RWPE2 (cell line): Measurements from ENCODE around the gene BRD1.

Experiments used
- ATAC-seq: fragments of 200-7000 bp; cut with Tn5 transposase; 3 replicates; pipeline ENCODE4 v1.9.1; 2021; ENCODE audit warnings: low read depth
- DNase-seq: peaks from one replicate; pipeline ENCODE4 v3.0.0-alpha.2; 2020; ENCODE audit warnings: low spot score
- H3K27ac ChIP-seq: fragments of 450-650 bp; 2 replicates; pipeline ENCODE4 v1.5.1; 2017; ENCODE audit warnings: mild to moderate bottlenecking; ENCODE audit not compliant: poor library complexity, severe bottlenecking
- H3K27me3 ChIP-seq: fragments of 250-450 bp; sonication (Bioruptor Pico); 2 replicates; pipeline ENCODE4 v1.5.1; 2021; ENCODE audit warnings: mild to moderate bottlenecking, moderate library complexity; ENCODE audit not compliant: insufficient read depth, poor library complexity, severe bottlenecking
- H3K36me3 ChIP-seq: fragments of 250-450 bp; sonication (Bioruptor Pico); 2 replicates; pipeline ENCODE4 v1.5.1; 2020; ENCODE audit warnings: low read depth, mild to moderate bottlenecking, moderate library complexity
- H3K4me1 ChIP-seq: fragments of 250-450 bp; sonication (Bioruptor Pico); 2 replicates; pipeline ENCODE4 v1.5.1; 2021; ENCODE audit warnings: mild to moderate bottlenecking, moderate library complexity; ENCODE audit not compliant: insufficient read depth, poor library complexity, severe bottlenecking
- H3K4me3 ChIP-seq: fragments of 250-450 bp; sonication (Bioruptor Pico); 2 replicates; pipeline ENCODE4 v1.5.1; 2021; ENCODE audit warnings: mild to moderate bottlenecking, moderate library complexity; ENCODE audit not compliant: severe bottlenecking
- H3K9me3 ChIP-seq: fragments of 250-450 bp; sonication (Bioruptor Pico); 2 replicates; pipeline ENCODE4 v1.5.1; 2021; ENCODE audit warnings: mild to moderate bottlenecking, moderate library complexity; ENCODE audit not compliant: severe bottlenecking
- TF ChIP-seq, protein P1 (sequence below): fragments of 450-650 bp; IDR thresholded peaks from one replicate; pipeline ENCODE4 v1.5.1; 2017; ENCODE audit warnings: mild to moderate bottlenecking, moderate library complexity; ENCODE audit not compliant: poor library complexity, severe bottlenecking

The BRD1 gene

DNA sequence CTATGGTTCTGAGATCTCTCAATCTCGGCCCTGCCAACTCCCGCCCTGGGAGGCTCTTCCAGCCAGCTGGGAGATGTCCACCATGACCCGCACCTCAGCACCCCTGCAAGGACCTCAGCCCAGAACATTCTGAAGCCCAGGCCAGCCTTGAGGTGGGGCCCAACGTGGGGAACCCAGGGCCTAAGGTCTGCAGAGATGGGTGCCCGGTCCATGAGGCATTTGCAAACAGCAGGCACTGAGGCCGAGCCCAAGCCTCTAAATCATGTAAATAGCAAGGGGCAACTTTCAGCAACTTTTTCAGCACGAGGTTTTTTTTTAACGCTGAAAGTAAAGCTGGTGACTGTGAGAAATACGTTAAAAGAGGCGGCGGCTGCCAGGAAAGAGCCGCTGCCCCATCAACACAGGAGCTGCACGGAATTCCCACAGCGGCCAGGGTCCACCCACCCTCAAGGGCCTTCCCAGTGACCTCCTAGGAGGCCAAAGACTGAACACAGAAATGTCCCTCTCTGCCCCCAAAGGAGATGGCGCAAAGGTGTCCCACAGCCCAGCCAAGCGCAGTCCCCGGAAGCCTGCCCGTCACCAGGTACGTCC is 46.9 kb downstream of the BRD1 start:
- ATAC-seq (no peak), DNase-seq (peak; percentile 26)
- no peak overlapping the region for H3K27ac ChIP-seq
- no peak overlapping the region for H3K4me3 ChIP-seq
- no peaks in the 10 kb centered on the region for H3K4me1 ChIP-seq
- peaks cover 24% of the 10 kb centered on the region for H3K36me3 ChIP-seq
- no peaks in the 10 kb centered on the region for H3K9me3 ChIP-seq
- TF ChIP-seq, protein P1, sequence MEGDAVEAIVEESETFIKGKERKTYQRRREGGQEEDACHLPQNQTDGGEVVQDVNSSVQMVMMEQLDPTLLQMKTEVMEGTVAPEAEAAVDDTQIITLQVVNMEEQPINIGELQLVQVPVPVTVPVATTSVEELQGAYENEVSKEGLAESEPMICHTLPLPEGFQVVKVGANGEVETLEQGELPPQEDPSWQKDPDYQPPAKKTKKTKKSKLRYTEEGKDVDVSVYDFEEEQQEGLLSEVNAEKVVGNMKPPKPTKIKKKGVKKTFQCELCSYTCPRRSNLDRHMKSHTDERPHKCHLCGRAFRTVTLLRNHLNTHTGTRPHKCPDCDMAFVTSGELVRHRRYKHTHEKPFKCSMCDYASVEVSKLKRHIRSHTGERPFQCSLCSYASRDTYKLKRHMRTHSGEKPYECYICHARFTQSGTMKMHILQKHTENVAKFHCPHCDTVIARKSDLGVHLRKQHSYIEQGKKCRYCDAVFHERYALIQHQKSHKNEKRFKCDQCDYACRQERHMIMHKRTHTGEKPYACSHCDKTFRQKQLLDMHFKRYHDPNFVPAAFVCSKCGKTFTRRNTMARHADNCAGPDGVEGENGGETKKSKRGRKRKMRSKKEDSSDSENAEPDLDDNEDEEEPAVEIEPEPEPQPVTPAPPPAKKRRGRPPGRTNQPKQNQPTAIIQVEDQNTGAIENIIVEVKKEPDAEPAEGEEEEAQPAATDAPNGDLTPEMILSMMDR, result no peak
- H3K27me3 ChIP-seq, result no peaks in the 10 kb centered on the region

DNA sequence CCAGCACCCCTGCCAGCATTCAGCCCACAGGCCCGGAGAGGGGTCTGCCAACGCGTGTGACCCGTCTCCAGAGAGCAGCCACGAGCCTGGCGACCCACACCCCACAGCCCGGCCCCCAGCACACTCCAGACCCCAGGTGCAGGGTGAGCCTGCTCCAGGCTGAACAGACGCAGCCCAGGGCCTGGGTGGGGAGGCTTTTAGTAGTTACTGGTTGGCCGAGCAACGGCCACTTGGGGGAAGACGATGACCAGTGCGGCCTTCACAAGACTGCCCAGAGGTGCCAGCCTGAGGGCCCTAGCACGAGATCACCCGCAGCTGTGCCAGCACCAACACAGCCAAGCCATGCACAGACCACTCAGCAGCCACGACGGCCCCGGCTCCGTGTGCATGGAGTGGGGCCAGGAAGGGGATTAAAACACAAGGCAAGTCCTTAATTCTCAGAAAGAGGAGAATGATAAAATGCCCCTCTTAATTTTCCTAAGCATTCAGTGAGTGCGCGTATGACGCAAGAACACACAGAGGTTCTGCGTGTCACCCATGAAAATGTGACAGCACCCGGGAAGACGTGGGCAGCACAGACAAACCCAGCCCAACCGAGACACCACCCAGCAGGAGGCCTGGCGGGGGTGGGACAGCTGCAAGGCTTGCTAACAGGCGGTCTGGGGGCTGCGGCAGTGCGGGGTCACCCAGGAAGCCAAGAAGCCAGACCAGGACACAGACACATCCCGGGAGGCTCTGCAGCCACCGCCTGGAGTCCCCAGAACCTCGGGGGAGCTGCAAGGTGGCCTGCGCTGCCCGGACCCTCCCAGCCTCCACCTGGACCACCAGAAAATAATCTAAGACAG is 47.6 kb downstream of the BRD1 start:
- DNase-seq (no peak), ATAC-seq (no peak)
- TF ChIP-seq, protein P1, result no peak
- H3K9me3 ChIP-seq, result no peaks in the 10 kb centered on the region
- no peak overlapping the region for H3K4me3 ChIP-seq
- H3K36me3 ChIP-seq, result peaks cover 28% of the 10 kb centered on the region
- H3K27ac ChIP-seq, result no peak overlapping the region
- H3K4me1 ChIP-seq, result no peaks in the 10 kb centered on the region
- H3K27me3 ChIP-seq, result no peaks in the 10 kb centered on the region

DNA sequence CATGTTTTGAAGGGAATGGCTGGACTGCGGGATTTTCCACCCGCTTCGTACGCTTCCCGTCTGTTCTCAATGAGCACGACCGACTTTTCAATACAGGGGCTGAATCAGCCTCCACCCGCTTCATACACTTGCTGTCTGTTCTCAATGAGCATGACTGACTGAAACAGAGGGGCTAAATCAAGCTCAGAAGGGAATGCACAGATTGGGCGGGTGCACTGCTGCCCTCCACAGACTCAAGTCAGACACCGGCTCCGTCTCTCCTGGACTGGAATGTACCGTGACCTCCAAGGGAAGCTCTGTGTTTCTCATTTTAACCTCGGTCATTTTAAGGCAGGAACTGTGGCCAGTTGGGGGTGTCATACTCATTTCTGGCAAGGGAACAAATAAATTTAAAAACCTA is 48.5 kb downstream of the BRD1 start:
- Histone ChIP-seq H3K36me3 (peaks cover 33% of the 10 kb centered on the region), H3K9me3 (no peaks in the 10 kb centered on the region), H3K4me1 (no peaks in the 10 kb centered on the region), H3K27ac (no peak overlapping the region), H3K27me3 (no peaks in the 10 kb centered on the region), H3K4me3 (no peak overlapping the region)
- DNase-seq (no peak), ATAC-seq (no peak)
- TF ChIP-seq, protein P1, result no peak

GRCh38 chr22:49777569-49778249 is 50.0 kb downstream of the BRD1 start:
- no peak for ATAC-seq
- H3K36me3 ChIP-seq, result peaks cover 33% of the 10 kb centered on the region
- H3K9me3 ChIP-seq, result no peaks in the 10 kb centered on the region
- TF ChIP-seq, protein P1, result no peak
- no peaks in the 10 kb centered on the region for H3K27me3 ChIP-seq
- H3K27ac ChIP-seq, result no peak overlapping the region
- H3K4me1 ChIP-seq, result no peaks in the 10 kb centered on the region
- DNase-seq, result no peak
- no peak overlapping the region for H3K4me3 ChIP-seq
